Neural progenitor cell (in vitro differentiated cells): ENCODE measurements around the gene PPP2R1A. TPM values are rescaled to one million over a fixed set of nuclear protein-coding genes. Genes with fewer than 3 reads are reported as not detected.

Experiments used
- DNase-seq: peaks from one replicate; pipeline ENCODE4 v3.0.0-alpha.2; 2016; ENCODE audit warnings: low spot score
- H2AFZ ChIP-seq: fragments of 200-600 bp; sonication (generic); replicated peaks from 2 replicates; pipeline ENCODE4 v1.6.1; 2016; ENCODE audit warnings: antibody characterized with exemption
- H3F3A ChIP-seq: fragments of 200-600 bp; sonication (generic); 2 replicates; pipeline ENCODE4 v1.6.1; 2016; ENCODE audit warnings: antibody characterized with exemption, low read depth
- H3K27ac ChIP-seq: fragments of 200-600 bp; sonication (generic); 2 replicates; pipeline ENCODE4 v1.5.1; 2016; ENCODE audit warnings: mild to moderate bottlenecking
- H3K27me3 ChIP-seq: fragments of 200-600 bp; sonication (generic); 2 replicates; pipeline ENCODE4 v1.6.1; 2016; ENCODE audit warnings: mild to moderate bottlenecking, moderate library complexity
- H3K36me3 ChIP-seq: fragments of 200-600 bp; sonication (generic); 2 replicates; pipeline ENCODE4 v1.5.1; 2016
- H3K4me1 ChIP-seq: fragments of 200-600 bp; sonication (generic); 2 replicates; pipeline ENCODE4 v1.6.1; 2016; ENCODE audit warnings: mixed run types
- H3K4me2 ChIP-seq: fragments of 200-600 bp; sonication (generic); 2 replicates; pipeline ENCODE4 v1.6.1; 2016
- H3K4me3 ChIP-seq: fragments of 200-600 bp; sonication (generic); 2 replicates; pipeline ENCODE4 v1.5.1; 2016
- H3K79me2 ChIP-seq: fragments of 200-600 bp; sonication (generic); 2 replicates; pipeline ENCODE4 v1.6.1; 2016; ENCODE audit warnings: low read depth
- H3K9ac ChIP-seq: fragments of 200-600 bp; sonication (generic); 2 replicates; pipeline ENCODE4 v1.6.1; 2016
- H3K9me3 ChIP-seq: fragments of 200-600 bp; sonication (generic); 2 replicates; pipeline ENCODE4 v1.5.1; 2016; ENCODE audit warnings: low read depth
- H4K20me1 ChIP-seq: fragments of 200-600 bp; sonication (generic); 2 replicates; pipeline ENCODE4 v1.6.1; 2016; ENCODE audit warnings: low read depth
- H3K27ac Mint-ChIP-seq: 3 replicates; pipeline ENCODE4 v1.8.0; 2021; ENCODE audit warnings: mixed read lengths
- H3K27me3 Mint-ChIP-seq: 2 replicates; pipeline ENCODE4 v1.8.0; 2022; ENCODE audit warnings: low read depth, mild to moderate bottlenecking, inconsistent platforms, moderate library complexity, mixed read lengths; ENCODE audit not compliant: insufficient read depth
- H3K36me3 Mint-ChIP-seq: 3 replicates; pipeline ENCODE4 v1.8.0; 2021; ENCODE audit warnings: mixed read lengths
- H3K4me1 Mint-ChIP-seq: 3 replicates; pipeline ENCODE4 v1.8.0; 2021; ENCODE audit warnings: mixed read lengths
- H3K4me3 Mint-ChIP-seq: 3 replicates; pipeline ENCODE4 v1.8.0; 2021; ENCODE audit warnings: mild to moderate bottlenecking, moderate library complexity, mixed read lengths
- H3K9me3 Mint-ChIP-seq: 3 replicates; pipeline ENCODE4 v1.8.0; 2020; ENCODE audit warnings: mixed read lengths
- EZH2 ChIP-seq: fragments of 200-600 bp; sonication (generic); IDR thresholded peaks from 2 replicates; pipeline ENCODE4 v1.6.1; 2017; ENCODE audit warnings: antibody characterized with exemption, mild to moderate bottlenecking, moderate library complexity
- EZH2phosphoT487 ChIP-seq: fragments of 200-600 bp; sonication (generic); IDR thresholded peaks from 2 replicates; pipeline ENCODE4 v1.6.1; 2017; ENCODE audit warnings: antibody characterized with exemption
- total RNA-seq: library from RNA; depleted of rRNA; stranded (reverse); fragments of >200 nt; gene quantifications from 2 replicates; pipeline ENCODE4 v1.2.3, GENCODE V29; 2015; ENCODE audit warnings: low replicate concordance
- TF ChIP-seq, protein P1 (sequence below): fragments of 200-600 bp; sonication (generic); IDR thresholded peaks from 2 replicates; pipeline ENCODE4 v1.5.1; 2017; ENCODE audit warnings: antibody characterized with exemption, mild to moderate bottlenecking

Gene PPP2R1A
- total RNA-seq, 1 donor from 2014 or later, result 218 TPM

GRCh38 chr19:52230685-52231084 is 40.8 kb downstream of the PPP2R1A start:
- no peaks in the 10 kb centered on the region for H3K9me3 ChIP-seq
- DNase-seq, result no peak
- no peaks in the 10 kb centered on the region for H3K4me1 ChIP-seq
- H3K79me2 ChIP-seq, result no peaks in the 10 kb centered on the region
- Mint-ChIP-seq H3K27ac (no peak overlapping the region), H3K4me1 (no peaks in the 10 kb centered on the region), H3K27me3 (peaks cover 3% of the 10 kb centered on the region), H3K4me3 (no peak overlapping the region), H3K36me3 (peaks cover 41% of the 10 kb centered on the region), H3K9me3 (no peaks in the 10 kb centered on the region)
- H3K4me3 ChIP-seq, result no peak overlapping the region
- H3F3A ChIP-seq, result peaks cover 6% of the 10 kb centered on the region
- no peak overlapping the region for H3K27ac ChIP-seq
- H3K36me3 ChIP-seq, result no peaks in the 10 kb centered on the region
- no peaks in the 10 kb centered on the region for H4K20me1 ChIP-seq
- no peaks in the 10 kb centered on the region for H3K27me3 ChIP-seq
- H2AFZ ChIP-seq, result no peak overlapping the region
- TF ChIP-seq EZH2 (no peak), EZH2phosphoT487 (no peak)
- TF ChIP-seq, protein P1, sequence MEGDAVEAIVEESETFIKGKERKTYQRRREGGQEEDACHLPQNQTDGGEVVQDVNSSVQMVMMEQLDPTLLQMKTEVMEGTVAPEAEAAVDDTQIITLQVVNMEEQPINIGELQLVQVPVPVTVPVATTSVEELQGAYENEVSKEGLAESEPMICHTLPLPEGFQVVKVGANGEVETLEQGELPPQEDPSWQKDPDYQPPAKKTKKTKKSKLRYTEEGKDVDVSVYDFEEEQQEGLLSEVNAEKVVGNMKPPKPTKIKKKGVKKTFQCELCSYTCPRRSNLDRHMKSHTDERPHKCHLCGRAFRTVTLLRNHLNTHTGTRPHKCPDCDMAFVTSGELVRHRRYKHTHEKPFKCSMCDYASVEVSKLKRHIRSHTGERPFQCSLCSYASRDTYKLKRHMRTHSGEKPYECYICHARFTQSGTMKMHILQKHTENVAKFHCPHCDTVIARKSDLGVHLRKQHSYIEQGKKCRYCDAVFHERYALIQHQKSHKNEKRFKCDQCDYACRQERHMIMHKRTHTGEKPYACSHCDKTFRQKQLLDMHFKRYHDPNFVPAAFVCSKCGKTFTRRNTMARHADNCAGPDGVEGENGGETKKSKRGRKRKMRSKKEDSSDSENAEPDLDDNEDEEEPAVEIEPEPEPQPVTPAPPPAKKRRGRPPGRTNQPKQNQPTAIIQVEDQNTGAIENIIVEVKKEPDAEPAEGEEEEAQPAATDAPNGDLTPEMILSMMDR, result no peak
- H3K4me2 ChIP-seq, result no peak overlapping the region
- H3K9ac ChIP-seq, result no peak overlapping the region

DNA sequence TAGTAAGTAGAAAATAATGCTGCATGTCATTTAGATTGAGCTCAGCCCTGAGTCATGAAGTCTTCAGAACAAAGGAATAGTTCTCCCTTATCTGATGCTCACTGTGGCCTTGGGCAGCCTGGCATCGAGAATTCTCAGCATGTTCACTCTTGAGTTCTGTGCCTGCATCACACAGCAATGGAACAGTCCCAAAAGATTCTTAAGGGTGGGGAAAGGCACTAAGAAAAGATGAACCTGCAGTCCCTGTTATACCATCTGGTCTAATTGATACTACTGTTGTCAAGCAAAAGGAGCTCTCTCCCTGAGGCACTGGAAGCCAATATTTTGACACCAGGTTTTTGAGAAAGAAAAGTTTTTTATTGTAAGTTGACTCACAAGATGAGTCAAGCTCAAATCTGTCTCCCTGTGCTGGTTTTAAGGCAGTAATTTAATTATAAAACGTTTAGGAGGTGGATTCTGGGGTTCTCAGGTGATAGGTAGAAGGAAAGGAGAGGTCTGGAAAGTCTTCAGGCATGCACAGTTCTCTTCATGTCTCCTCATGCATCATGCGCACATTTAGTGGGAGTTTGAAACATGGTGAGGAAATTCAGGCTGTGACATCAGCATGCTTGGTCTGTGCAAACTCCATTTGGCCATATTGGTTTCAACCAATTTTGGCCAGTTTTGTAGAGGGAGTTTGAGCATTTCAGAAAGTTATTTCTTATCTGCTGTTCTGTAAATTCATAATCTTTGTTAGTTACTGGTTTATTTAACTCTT is 41.5 kb downstream of the PPP2R1A start:
- Mint-ChIP-seq H3K27ac (no peak overlapping the region), H3K27me3 (peaks cover 3% of the 10 kb centered on the region), H3K9me3 (peaks cover under 1% of the 10 kb centered on the region), H3K4me1 (no peaks in the 10 kb centered on the region), H3K36me3 (peaks cover 36% of the 10 kb centered on the region), H3K4me3 (no peak overlapping the region)
- no peaks in the 10 kb centered on the region for H3K79me2 ChIP-seq
- no peak overlapping the region for H3K4me3 ChIP-seq
- H4K20me1 ChIP-seq, result no peaks in the 10 kb centered on the region
- H3K27ac ChIP-seq, result no peak overlapping the region
- H3K27me3 ChIP-seq, result no peaks in the 10 kb centered on the region
- no peak overlapping the region for H3K9ac ChIP-seq
- TF ChIP-seq, protein P1, result no peak
- TF ChIP-seq EZH2phosphoT487 (no peak), EZH2 (no peak)
- no peaks in the 10 kb centered on the region for H3K36me3 ChIP-seq
- peaks cover 6% of the 10 kb centered on the region for H3F3A ChIP-seq
- H3K4me2 ChIP-seq, result no peak overlapping the region
- no peak overlapping the region for H2AFZ ChIP-seq
- no peak for DNase-seq
- no peaks in the 10 kb centered on the region for H3K4me1 ChIP-seq
- no peaks in the 10 kb centered on the region for H3K9me3 ChIP-seq

- no peak for TF ChIP-seq EZH2phosphoT487
- TF ChIP-seq, protein P1, result no peak
- no peak for TF ChIP-seq EZH2
- Histone ChIP-seq H3K4me1 (no peaks in the 10 kb centered on the region), H3K27ac (no peak overlapping the region), H4K20me1 (no peaks in the 10 kb centered on the region), H3F3A (peaks cover 6% of the 10 kb centered on the region), H3K27me3 (no peaks in the 10 kb centered on the region), H2AFZ (no peak overlapping the region), H3K4me2 (no peak overlapping the region), H3K4me3 (no peak overlapping the region), H3K9ac (no peak overlapping the region), H3K36me3 (no peaks in the 10 kb centered on the region), H3K79me2 (no peaks in the 10 kb centered on the region), H3K9me3 (no peaks in the 10 kb centered on the region)
- peaks cover 13% of the 10 kb centered on the region for H3K36me3 Mint-ChIP-seq
- no peak overlapping the region for H3K4me3 Mint-ChIP-seq
- no peak for DNase-seq
- no peak overlapping the region for H3K27ac Mint-ChIP-seq
- no peaks in the 10 kb centered on the region for H3K4me1 Mint-ChIP-seq
- H3K27me3 Mint-ChIP-seq, result no peaks in the 10 kb centered on the region
- H3K9me3 Mint-ChIP-seq, result peaks cover 3% of the 10 kb centered on the region
Measured at GRCh38 chr19:52234406-52234805, 44.6 kb downstream of the PPP2R1A start.
